ENCODE results near the gene HIC2. TPM values are rescaled to one million over a fixed set of nuclear protein-coding genes. Genes with fewer than 3 reads are reported as not detected.
"Not testable (repeated sequence)": the region's sequence is repeated elsewhere in the genome, so short reads cannot be mapped to it uniquely, and the experiment has no call there.

The HIC2 gene
- total RNA-seq, 4 donors from 2014 or later = 3.7 to 7.3 (median 5.4) TPM

- DNase-seq (ENCODE audit: extremely low spot score); H3K4me1 ChIP-seq; H3K4me3 ChIP-seq; intact Hi-C loops (cut with DNase I); H3K36me3 ChIP-seq; H3K9me3 ChIP-seq; H3K27me3 ChIP-seq; H3K27ac ChIP-seq (replicated peaks in 1 of 4): not testable (repeated sequence)
- no CpG with 5 or more reads among the region's 4 CpGs for WGBS
These were observed 9.4 kb upstream of the HIC2 start for GRCh38 chr22:21407792-21408191.

GRCh38 chr22:21416375-21416774 lies 796 bp upstream of the HIC2 start:
- intact Hi-C loops (cut with DNase I); H3K9me3 ChIP-seq; DNase-seq (ENCODE audit: extremely low spot score); H3K4me3 ChIP-seq; H3K27me3 ChIP-seq; H3K36me3 ChIP-seq; H3K27ac ChIP-seq (replicated peaks in 1 of 4); H3K4me1 ChIP-seq: not testable (repeated sequence)
- no CpG with 5 or more reads among the region's 25 CpGs for WGBS

DNA sequence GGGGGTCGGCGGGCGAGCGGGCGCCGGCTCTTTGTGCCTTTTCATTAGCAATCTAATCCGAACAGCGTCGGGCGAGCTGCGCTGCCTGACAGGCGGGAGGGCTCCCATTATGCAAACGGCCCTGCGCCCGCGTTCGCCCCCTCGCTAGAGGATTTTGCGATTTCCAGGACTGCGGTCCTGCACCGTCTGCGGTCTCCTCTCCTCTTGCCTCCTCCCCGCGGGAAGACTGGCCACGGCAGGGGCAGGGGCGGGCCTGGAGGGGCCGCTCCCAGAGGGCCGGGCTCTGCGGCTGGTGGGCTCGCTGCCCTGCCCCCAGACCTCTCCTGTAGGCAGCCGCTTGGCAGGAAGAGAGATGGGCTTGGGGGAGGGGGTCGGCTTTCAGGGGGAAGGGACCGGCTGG lies 682 bp downstream of the HIC2 start:
- H3K4me1 ChIP-seq; H3K36me3 ChIP-seq; intact Hi-C loops (cut with DNase I); H3K27me3 ChIP-seq; DNase-seq (ENCODE audit: extremely low spot score); H3K9me3 ChIP-seq: not testable (repeated sequence)
- Histone ChIP-seq H3K4me3 (peak overlapping the region; percentile 47 to 60 (median 55)), H3K27ac (replicated peaks in 1 of 4) (peak overlapping the region in 3 of 4 donors; percentile 57 to 71 (median 63))
- WGBS = no CpG with 5 or more reads among the region's 33 CpGs

- H3K27ac ChIP-seq (replicated peaks in 1 of 4) = peak overlapping the region in 1 of 4 donors; percentile 39
- H3K4me3 ChIP-seq; DNase-seq (ENCODE audit: extremely low spot score); intact Hi-C loops (cut with DNase I); H3K9me3 ChIP-seq; H3K36me3 ChIP-seq; H3K4me1 ChIP-seq; H3K27me3 ChIP-seq: not testable (repeated sequence)
- WGBS = 79% methylated on average over 4 of the region's 15 CpGs
These were observed 1.9 kb downstream of the HIC2 start for GRCh38 chr22:21418974-21419638.

- H3K27me3 ChIP-seq; H3K9me3 ChIP-seq; H3K4me3 ChIP-seq; DNase-seq (ENCODE audit: extremely low spot score); H3K36me3 ChIP-seq; H3K4me1 ChIP-seq; H3K27ac ChIP-seq (replicated peaks in 1 of 4); intact Hi-C loops (cut with DNase I): not testable (repeated sequence)
- WGBS = 37% methylated on average over 2 of the region's 19 CpGs
These were observed 3.1 kb downstream of the HIC2 start for GRCh38 chr22:21420180-21420763.

- no CpG with 5 or more reads among the region's 12 CpGs for WGBS
- H3K4me1 ChIP-seq; H3K27me3 ChIP-seq; H3K27ac ChIP-seq (replicated peaks in 1 of 4); H3K4me3 ChIP-seq; H3K36me3 ChIP-seq; intact Hi-C loops (cut with DNase I); DNase-seq (ENCODE audit: extremely low spot score); H3K9me3 ChIP-seq: not testable (repeated sequence)
These were observed 7.0 kb downstream of the HIC2 start for GRCh38 chr22:21424084-21424709.

- H3K4me3 ChIP-seq; H3K27ac ChIP-seq (replicated peaks in 1 of 4); intact Hi-C loops (cut with DNase I); H3K36me3 ChIP-seq; H3K9me3 ChIP-seq; H3K4me1 ChIP-seq; DNase-seq (ENCODE audit: extremely low spot score); H3K27me3 ChIP-seq: not testable (repeated sequence)
- no CpG with 5 or more reads among the region's 15 CpGs for WGBS
These were observed 17.4 kb downstream of the HIC2 start for GRCh38 chr22:21434378-21435233.

GRCh38 chr22:21435998-21436810 lies 19.0 kb downstream of the HIC2 start:
- H3K27me3 ChIP-seq; intact Hi-C loops (cut with DNase I); H3K9me3 ChIP-seq; H3K4me1 ChIP-seq; H3K36me3 ChIP-seq; DNase-seq (ENCODE audit: extremely low spot score): not testable (repeated sequence)
- WGBS = no CpG with 5 or more reads among the region's 12 CpGs
- Histone ChIP-seq H3K4me3 (peak overlapping the region in 1 of 4 donors; percentile 33), H3K27ac (replicated peaks in 1 of 4) (peak overlapping the region; percentile 63 to 74 (median 68))

- H3K4me3 ChIP-seq; H3K27ac ChIP-seq (replicated peaks in 1 of 4); H3K36me3 ChIP-seq; H3K27me3 ChIP-seq; H3K9me3 ChIP-seq; H3K4me1 ChIP-seq; intact Hi-C loops (cut with DNase I); DNase-seq (ENCODE audit: extremely low spot score): not testable (repeated sequence)
- no CpG with 5 or more reads among the region's 6 CpGs for WGBS
These were observed 20.8 kb downstream of the HIC2 start for GRCh38 chr22:21438013-21438412.

GRCh38 chr22:21440018-21440636 lies 23.0 kb downstream of the HIC2 start:
- H3K27me3 ChIP-seq; H3K4me3 ChIP-seq; intact Hi-C loops (cut with DNase I); DNase-seq (ENCODE audit: extremely low spot score); H3K27ac ChIP-seq (replicated peaks in 1 of 4); H3K9me3 ChIP-seq: not testable (repeated sequence)
- WGBS = no CpG with 5 or more reads among the region's 10 CpGs
- Histone ChIP-seq H3K4me1 (peaks cover 2 to 17% (median 11%) of the 10 kb centered on the region in 4 donors), H3K36me3 (peaks cover 6 to 21% (median 14%) of the 10 kb centered on the region in 4 donors)

GRCh38 chr22:21440676-21441075 lies 23.5 kb downstream of the HIC2 start:
- DNase-seq (ENCODE audit: extremely low spot score); H3K27me3 ChIP-seq; H3K4me3 ChIP-seq; H3K9me3 ChIP-seq; intact Hi-C loops (cut with DNase I); H3K27ac ChIP-seq (replicated peaks in 1 of 4): not testable (repeated sequence)
- H3K4me1 ChIP-seq = peaks cover 2 to 17% (median 11%) of the 10 kb centered on the region in 4 donors
- peaks cover 11 to 27% (median 19%) of the 10 kb centered on the region in 4 donors for H3K36me3 ChIP-seq
- no CpG with 5 or more reads among the region's 16 CpGs for WGBS

Measured in esophagus muscularis mucosa (tissue), 4 donors.